B cell (primary cell): ENCODE results near the gene CBR4.

Source experiments
- CTCF ChIP-seq: fragments of 200-600 bp; IDR thresholded peaks from one replicate; pipeline ENCODE4 v1.8.0; 2022; ENCODE audit warnings: antibody characterized with exemption, mild to moderate bottlenecking
- EZH2 ChIP-seq: IDR thresholded peaks from 2 replicates; pipeline ENCODE4 v1.6.1; 2012; ENCODE audit warnings: borderline replicate concordance, low read depth, mild to moderate bottlenecking, moderate library complexity, low read length; ENCODE audit not compliant: insufficient read depth, poor library complexity, severe bottlenecking

GRCh38 chr4:168993714-168994510 is 16.1 kb downstream of the CBR4 start:
- no peak for TF ChIP-seq CTCF
- no peak for TF ChIP-seq EZH2
